GM12878 (cell line): ENCODE data around the gene ZNF668. TPM values are rescaled to one million over a fixed set of nuclear protein-coding genes. Genes with fewer than 3 reads are reported as not detected.
A peak's percentile ranks its signal among the peaks of the same experiment; 100 is the strongest.

ENCODE experiments used
- ATAC-seq: fragments of 200-7000 bp; cut with Tn5 transposase; 3 replicates; pipeline ENCODE4 v1.9.1; 2020; ENCODE audit warnings: mild to moderate bottlenecking, moderate library complexity
- BruUV-seq: library from RNA; stranded (reverse); fragments of 400-500 nt; replicated peaks from 2 replicates; lab custom pipeline; 2021; lab: Mats Ljungman, UMichigan
- CTCF ChIA-PET: fragments of 300-600 bp; sonication (Branson Sonifier 250); formaldehyde crosslinking; extraction: SDS; loops from one replicate; lab custom pipeline; 2021; ENCODE audit warnings: inconsistent platforms; lab: Yijun Ruan, JAX
- POLR2A ChIA-PET: fragments of 350-600 bp; formaldehyde crosslinking; extraction: SDS; loops from one replicate; lab custom pipeline; 2021; ENCODE audit warnings: inconsistent platforms; lab: Charles Lee
- RAD21 ChIA-PET: fragments of 300-600 bp; sonication (Branson Sonifier 250); formaldehyde crosslinking; loops from one replicate; lab custom pipeline; 2023; ENCODE audit warnings: antibody characterized with exemption; ENCODE audit not compliant: unreplicated experiment; lab: Charles Lee
- SMC1A ChIA-PET: fragments of 300-600 bp; sonication (Branson Sonifier 250); formaldehyde crosslinking; loops from one replicate; lab custom pipeline; 2023; ENCODE audit not compliant: unreplicated experiment, uncharacterized antibody; lab: Charles Lee
- DNase-seq: peaks from one replicate; pipeline ENCODE4 v3.0.0-alpha.2; 2011; ENCODE audit warnings: low read depth, low spot score
- FAIRE-seq: peaks from 3 replicates; lab custom pipeline; 2011; peaks lifted over from hg19 to GRCh38; lab: Jason Lieb, UNC
- H2AFZ ChIP-seq: 2 replicates; pipeline ENCODE4 v1.6.0; 2011; ENCODE audit warnings: low read depth, low read length, control low read depth; ENCODE audit not compliant: control insufficient read depth
- H3K27ac ChIP-seq: 2 replicates; pipeline ENCODE4 v1.5.1; 2011; ENCODE audit warnings: control low read depth; ENCODE audit not compliant: control insufficient read depth, insufficient read depth
- H3K27me3 ChIP-seq, 2 experiments: replicated peaks in 1 of 2; 2 replicates each; pipeline versions ENCODE4 v1.6.0 to v1.6.1; 2011; ENCODE audit warnings: low read length in 1 of 2; ENCODE audit not compliant: control insufficient read depth in 2 of 2, insufficient read depth in 2 of 2
- H3K36me3 ChIP-seq, 2 experiments: 2 replicates each; pipeline ENCODE4 v1.5.1; 2011; ENCODE audit warnings: low read length in 1 of 2; ENCODE audit not compliant: control insufficient read depth in 2 of 2, insufficient read depth in 2 of 2
- H3K4me1 ChIP-seq: 2 replicates; pipeline ENCODE4 v1.6.1; 2011; ENCODE audit warnings: mild to moderate bottlenecking, low read length, moderate library complexity, mixed read lengths; ENCODE audit not compliant: control insufficient read depth, insufficient read depth
- H3K4me2 ChIP-seq: 2 replicates; pipeline ENCODE4 v1.6.0; 2011; ENCODE audit warnings: control low read depth; ENCODE audit not compliant: control insufficient read depth, insufficient read depth
- H3K4me3 ChIP-seq: fragments of 200-600 bp; sonication (generic); 2 replicates; pipeline ENCODE4 v1.5.1; 2016
- H3K79me2 ChIP-seq: 2 replicates; pipeline ENCODE4 v1.6.0; 2011; ENCODE audit warnings: low read length; ENCODE audit not compliant: control insufficient read depth, insufficient read depth
- H3K9ac ChIP-seq: 2 replicates; pipeline ENCODE4 v1.8.0; 2011; ENCODE audit warnings: low read length, control low read depth, mixed read lengths; ENCODE audit not compliant: control insufficient read depth, insufficient read depth
- H3K9me3 ChIP-seq: replicated peaks from 3 replicates; pipeline ENCODE4 v1.5.1; 2011; ENCODE audit warnings: mild to moderate bottlenecking, low read length; ENCODE audit not compliant: control insufficient read depth, insufficient read depth
- H4K20me1 ChIP-seq: 2 replicates; pipeline ENCODE4 v1.6.0; 2011; ENCODE audit not compliant: control insufficient read depth, insufficient read depth
- BRCA1 ChIP-seq: IDR thresholded peaks from 2 replicates; pipeline ENCODE4 v1.6.1; 2011; ENCODE audit warnings: low read depth, low read length, improper control_type of control experiment
- CEBPZ ChIP-seq: fragments of 150-350 bp; IDR thresholded peaks from 2 replicates; pipeline ENCODE4 v1.6.1; 2016; ENCODE audit warnings: low read depth, low read length
- FOXM1 ChIP-seq: IDR thresholded peaks from 2 replicates; pipeline ENCODE4 v1.6.1; 2012; ENCODE audit warnings: low read depth, mild to moderate bottlenecking, inconsistent platforms, low read length, moderate library complexity
- IKZF2 ChIP-seq, 2 experiments: fragments of 450-650 bp; IDR thresholded peaks; 2 replicates each; pipeline ENCODE4 v1.6.1; 2017; ENCODE audit warnings: mild to moderate bottlenecking in 2 of 2, moderate library complexity in 2 of 2
- KDM1A ChIP-seq: fragments of 200-600 bp; sonication (generic); IDR thresholded peaks from 2 replicates; pipeline ENCODE4 v1.6.1; 2016; ENCODE audit warnings: borderline replicate concordance
- KLF5 ChIP-seq: fragments of 450-650 bp; IDR thresholded peaks from 2 replicates; pipeline ENCODE4 v1.6.1; 2014; ENCODE audit warnings: mild to moderate bottlenecking; ENCODE audit not compliant: partially characterized antibody
- MLLT1 ChIP-seq: fragments of 450-650 bp; IDR thresholded peaks from 2 replicates; pipeline ENCODE4 v1.6.1; 2016; ENCODE audit warnings: mild to moderate bottlenecking
- NBN ChIP-seq: fragments of 450-650 bp; IDR thresholded peaks from 2 replicates; pipeline ENCODE4 v1.6.1; 2016
- NKRF ChIP-seq: fragments of 450-650 bp; conservative IDR thresholded peaks from 2 replicates; pipeline ENCODE4 v1.6.1; 2017; ENCODE audit warnings: mild to moderate bottlenecking, moderate library complexity
- PAX8 ChIP-seq: fragments of 450-650 bp; IDR thresholded peaks from 2 replicates; pipeline ENCODE4 v1.6.1; 2017; ENCODE audit warnings: mild to moderate bottlenecking, moderate library complexity
- PML ChIP-seq: IDR thresholded peaks from 2 replicates; pipeline ENCODE4 v1.6.1; 2012; ENCODE audit warnings: low read length, inconsistent platforms
- RAD51 ChIP-seq: fragments of 450-650 bp; IDR thresholded peaks from 2 replicates; pipeline ENCODE4 v1.6.1; 2016; ENCODE audit warnings: moderate library complexity, mild to moderate bottlenecking, inconsistent platforms
- SMC3 ChIP-seq: IDR thresholded peaks from 2 replicates; pipeline ENCODE4 v1.6.1; 2011; ENCODE audit warnings: low read length, improper control_type of control experiment, borderline replicate concordance
- SP1 ChIP-seq: IDR thresholded peaks from one replicate; pipeline ENCODE4 v1.6.1; 2011; ENCODE audit warnings: low read depth, low read length
- STAT1 ChIP-seq: fragments of 450-650 bp; conservative IDR thresholded peaks from 2 replicates; pipeline ENCODE4 v1.6.1; 2014; ENCODE audit warnings: antibody characterized with exemption, mild to moderate bottlenecking
- YBX1 ChIP-seq: fragments of 450-650 bp; IDR thresholded peaks from 2 replicates; pipeline ENCODE4 v1.6.1; 2016; ENCODE audit warnings: antibody characterized with exemption
- ZBED1 ChIP-seq: IDR thresholded peaks from 2 replicates; pipeline ENCODE4 v1.6.1; 2016; ENCODE audit warnings: borderline replicate concordance
- ZSCAN29 ChIP-seq: fragments of 450-650 bp; IDR thresholded peaks from 2 replicates; pipeline ENCODE4 v1.6.1; 2017; ENCODE audit warnings: mild to moderate bottlenecking, moderate library complexity
- WGBS: methylation state at CpG from one replicate; pipeline ENCODE4 v1.1.6; 2016; ENCODE audit warnings: low lambda C conversion rate; ENCODE audit not compliant: insufficient replicate concordance, insufficient coverage; ENCODE audit errors: missing lambda C conversion rate; 5-methylcytosine and 5-hydroxymethylcytosine counted together
- in situ Hi-C: fragments of 300-500 bp; cut with MboI; formaldehyde crosslinking; loops from 9 replicates; pipeline ENCODE4 v1.14.3; 2018; ENCODE audit warnings: mixed read lengths
- intact Hi-C: fragments of 100-400 bp; cut with micrococcal nuclease; formaldehyde crosslinking; loops from one replicate; pipeline ENCODE4 v1.14.2; 2022; ENCODE audit not compliant: unreplicated experiment
- polyA plus RNA-seq, 11 experiments: library from polyadenylated mRNA; depleted of rRNA in 4 of 11; unstranded in 6 of 11; stranded (reverse) in 5 of 11; fragments of >200 nt; fragmentation: Nextera tagmentation in 4 of 11; fragmentation: Illumina TruSeq in 1 of 11; extraction: Ambion mirVana in 4 of 11; extraction: Trizol in 1 of 11; gene quantifications; 1 replicate in 1 of 11; 2 replicates in 10 of 11; pipeline versions ENCODE4 v1.2.1 to v1.2.3, GENCODE V29; 2011 to 2016; ENCODE audit warnings: inconsistent platforms in 2 of 11, missing spikeins in 2 of 11, low read depth in 1 of 11
- total RNA-seq, 4 experiments: library from RNA; depleted of rRNA in 3 of 4; stranded (reverse); fragments of >200 nt in 3 of 4; fragmentation: Illumina TruSeq in 1 of 4; extraction: Trizol in 1 of 4; gene quantifications; 2 replicates each; pipeline versions ENCODE4 v1.2.1 to v1.2.3, GENCODE V29; 2013 to 2021

ZNF668 gene
- total and polyA plus RNA-seq, 10 of the 15 experiments (the other 5 are each of a cell fraction or from before 2014, with no cell fraction given) = 0.05 to 20.7 (median 10.0) TPM; not detected in 1

GRCh38 chr16:31073142-31073969, 684 bp downstream of the ZNF668 start:
- peak; percentile 51 for DNase-seq
- CTCF ChIA-PET = interaction anchor here (0.8 to 2.4 kb wide), 11 partner anchors 23 to 795 kb away, joined by 3 to 15 read pairs (median 3); partner anchors contain the start of gene HSD3B7
- TF ChIP-seq KDM1A (no peak), BRCA1 (no peak), FOXM1 (no peak), ZSCAN29 (no peak), MLLT1 (peak; percentile 70), PML (no peak), YBX1 (no peak), NBN (no peak; the same call in none of the 2 replicates), SP1 (peak; percentile 94), STAT1 (0 out of 2 replicates have a peak, but pooled peaks have one; percentile 13), SMC3 (no peak), PAX8 (no peak), ZBED1 (no peak), IKZF2 (IDR thresholded peaks at IDR 0.05) (peak in 1 of 2 experiments; percentile 10; a peak in 1 of 4 replicates), RAD51 (no peak), KLF5 (peak; percentile 42), CEBPZ (no peak), NKRF (peak; percentile 42)

More at GRCh38 chr16:31073142-31073969, 684 bp downstream of the ZNF668 start:
- Histone ChIP-seq H3K4me2 (peak overlapping the region; percentile 98; the same call in 1 of the 2 replicates), H3K79me2 (peaks cover 52% of the 10 kb centered on the region), H3K4me3 (peak overlapping the region; percentile 86), H3K27ac (peak overlapping the region; percentile 89), H3K36me3 (peaks cover 8% of the 10 kb centered on the region in 2 experiments; a peak in 3 of 4 replicates), H3K4me1 (peaks cover 3% of the 10 kb centered on the region; the same call in 1 of the 2 replicates), H2AFZ (peak overlapping the region; percentile 27), H4K20me1 (no peaks in the 10 kb centered on the region), H3K27me3 (no peaks in the 10 kb centered on the region), H3K9me3 (no peaks in the 10 kb centered on the region), H3K9ac (peak overlapping the region; percentile 90)
- BruUV-seq = no TSS peak
- POLR2A ChIA-PET = interaction anchor here (0.5 to 4.2 kb wide), 17 partner anchors 8 to 597 kb away, joined by 3 to 21 read pairs (median 5); partner anchors contain the start of genes ARMC5, BCKDK, KAT8 and SETD1A
- FAIRE-seq = no peak
- ATAC-seq = peak; percentile 76
- whole genome bisulfite sequencing = under 1% methylated on average over 66 of the region's 83 CpGs
- RAD21 ChIA-PET = interaction anchor here (0.6 to 1.9 kb wide), 17 partner anchors 19 to 796 kb away, joined by 3 to 16 read pairs (median 6); partner anchors contain the start of genes ARMC5, FUS, HSD3B7 and KAT8
- intact Hi-C loops (loop anchor here (5.0 to 10.0 kb wide), 2 partner anchors 69 to 79 kb away; no protein-coding TSS in a partner anchor), in situ Hi-C loops (no loop called here)
- SMC1A ChIA-PET = interaction anchor here (0.6 to 2.8 kb wide), 11 partner anchors 11 to 387 kb away, joined by 3 to 10 read pairs (median 5); partner anchors contain the start of genes FUS, HSD3B7, ITGAX and KAT8
